NCI-H1417 (cell line): ENCODE data around the gene TYK2.
"Not testable (repeated sequence)": the region's sequence is repeated elsewhere in the genome, so short reads cannot be mapped to it uniquely, and the experiment has no call there.

ENCODE experiments used
- DNase-seq, 3 experiments: peaks; one replicate each; lab custom pipeline; 2025; lab: John Stamatoyannopoulos, UW

Gene TYK2

DNA sequence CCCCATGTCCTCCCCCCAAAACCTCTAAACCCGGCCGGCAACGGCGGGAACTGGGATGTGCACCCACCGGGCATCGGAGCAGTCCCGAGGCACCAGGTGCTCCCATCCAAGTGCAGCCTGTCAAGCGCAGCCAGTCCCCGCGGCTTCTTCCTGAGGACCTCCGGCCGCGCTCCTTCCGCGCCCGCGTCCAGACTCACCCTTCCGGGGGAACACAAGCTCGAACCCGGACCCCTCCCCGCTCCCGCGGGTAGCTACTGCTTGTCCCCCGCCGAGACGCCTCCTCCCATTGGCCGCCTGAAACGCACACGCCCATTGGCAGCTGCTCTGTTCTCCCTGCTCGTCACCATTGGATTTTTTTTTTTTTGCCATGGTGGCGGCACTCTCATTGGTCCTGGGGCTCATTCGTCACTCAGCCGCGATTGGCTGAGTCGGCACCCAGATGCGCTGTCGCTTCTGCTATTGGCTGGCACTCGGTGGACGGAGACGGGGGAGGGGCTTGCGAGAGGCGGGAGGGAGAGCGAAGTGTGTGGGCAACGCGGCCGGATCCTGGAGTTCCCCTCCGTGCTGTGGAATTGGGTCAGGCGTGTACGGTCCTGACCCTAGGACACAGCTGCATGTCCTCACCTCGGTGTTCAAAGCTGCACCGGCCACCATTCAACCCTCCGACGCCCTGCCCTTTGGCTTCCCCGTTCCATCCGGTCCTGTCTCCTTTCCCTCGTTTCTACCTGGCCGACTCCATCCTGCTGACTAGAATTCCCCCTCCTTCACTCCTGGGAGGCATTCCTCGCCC, at the start of gene TYK2:
Gene TYK2, minus strand, starts transcription at position 260 of the 790 bp plus-strand sequence. CDS start 2,166 bp downstream, outside the sequence.
- peak; percentile 94 to 100 (median 99) for DNase-seq

- DNase-seq, result no peak
Measured at GRCh38 chr19:10428996-10429381, 48.6 kb upstream of the TYK2 start.

DNA sequence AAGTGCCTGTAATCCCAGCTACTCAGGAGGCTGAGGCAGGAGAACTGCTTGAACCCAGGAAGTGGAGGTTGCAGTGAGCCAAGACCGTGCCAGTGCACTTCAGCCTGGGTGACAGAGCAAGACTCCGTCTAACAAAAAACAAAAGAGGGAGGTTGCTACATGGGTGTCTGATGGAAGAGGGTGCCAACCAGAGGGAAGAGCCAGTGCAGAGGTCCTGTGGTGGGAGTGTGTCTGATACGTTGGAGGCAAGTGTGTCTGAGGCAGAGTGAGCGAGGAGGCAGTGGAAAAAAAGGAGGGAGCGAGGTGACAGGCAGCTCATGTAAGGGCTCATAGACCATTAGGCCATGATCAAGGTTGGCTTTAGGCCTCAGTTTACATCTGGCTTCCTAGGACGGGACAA, 46.8 kb upstream of the TYK2 start:
- no peak for DNase-seq

- DNase-seq, result peak; percentile 23 to 78 (median 70)
Measured at GRCh38 chr19:10424011-10424637, 43.8 kb upstream of the TYK2 start.

GRCh38 chr19:10422846-10423245, 42.5 kb upstream of the TYK2 start:
- DNase-seq, result no peak

DNA sequence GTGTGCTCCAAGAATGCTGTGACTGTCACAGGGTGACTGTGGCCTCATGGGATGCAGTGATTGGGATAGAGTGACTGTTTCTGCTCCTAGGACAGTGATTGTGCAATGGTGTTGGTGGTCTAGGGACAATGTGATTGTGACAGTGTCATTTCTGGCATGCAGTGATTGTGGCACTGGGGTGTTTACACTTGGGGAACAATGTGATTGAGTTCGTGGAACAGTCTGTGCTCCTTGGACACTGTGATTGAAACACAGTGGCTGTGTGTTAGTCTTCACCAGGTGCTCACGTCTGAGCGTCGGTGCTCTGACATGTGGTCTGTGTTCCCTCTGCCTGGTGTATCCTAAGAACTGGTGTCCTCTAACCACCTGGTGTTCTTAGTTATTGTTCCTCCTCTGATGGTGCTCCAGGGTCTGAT, 41.7 kb upstream of the TYK2 start:
- no peak for DNase-seq

DNA sequence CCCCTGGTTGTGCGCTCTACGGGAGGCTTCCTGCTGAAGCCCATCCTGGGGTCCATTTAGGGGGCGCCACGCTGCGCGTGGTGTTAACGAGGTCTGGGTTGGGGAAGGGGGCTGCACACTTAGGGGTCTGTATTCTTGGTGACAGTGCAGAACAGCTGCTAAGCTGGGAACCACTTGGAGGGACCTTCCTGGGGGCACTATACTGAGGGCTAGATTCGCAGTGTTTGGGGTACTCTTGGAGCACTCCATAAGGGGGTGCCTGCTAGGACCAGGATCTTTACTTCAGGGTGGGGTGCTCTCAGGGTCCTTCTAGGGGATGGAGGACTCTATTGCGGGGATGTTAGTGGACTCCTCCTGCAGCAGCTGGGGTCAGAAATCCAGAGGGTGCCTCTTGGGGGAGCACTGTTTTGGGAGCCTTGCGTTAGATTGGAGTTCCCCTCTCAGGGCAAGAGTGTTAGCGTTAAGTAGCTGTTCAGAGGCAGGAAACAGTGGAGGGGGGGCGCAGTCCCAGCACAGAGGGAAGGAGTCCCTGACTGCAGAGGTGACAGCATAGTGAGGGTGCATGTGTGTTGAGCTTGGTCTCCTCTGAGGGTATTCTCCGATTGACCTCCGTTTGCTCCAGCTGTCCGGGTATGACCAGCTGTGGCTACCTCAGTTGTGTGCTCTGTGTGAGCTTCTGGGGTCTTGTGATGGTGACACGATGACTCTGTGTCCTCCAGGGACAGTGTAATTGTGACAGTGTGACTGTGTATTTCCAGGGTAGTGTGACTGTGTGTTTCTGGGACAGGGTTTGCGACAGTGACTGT, 41.1 kb upstream of the TYK2 start:
- no peak for DNase-seq

GRCh38 chr19:10420444-10421239, 40.3 kb upstream of the TYK2 start, which contains the start of gene PDE4A:
Gene PDE4A, plus strand, starts transcription at chr19:10420538. Its CDS starts 227 bp downstream, at chr19:10420765.
- peak in 2 of 3 experiments; percentile 44 to 63 for DNase-seq

DNA sequence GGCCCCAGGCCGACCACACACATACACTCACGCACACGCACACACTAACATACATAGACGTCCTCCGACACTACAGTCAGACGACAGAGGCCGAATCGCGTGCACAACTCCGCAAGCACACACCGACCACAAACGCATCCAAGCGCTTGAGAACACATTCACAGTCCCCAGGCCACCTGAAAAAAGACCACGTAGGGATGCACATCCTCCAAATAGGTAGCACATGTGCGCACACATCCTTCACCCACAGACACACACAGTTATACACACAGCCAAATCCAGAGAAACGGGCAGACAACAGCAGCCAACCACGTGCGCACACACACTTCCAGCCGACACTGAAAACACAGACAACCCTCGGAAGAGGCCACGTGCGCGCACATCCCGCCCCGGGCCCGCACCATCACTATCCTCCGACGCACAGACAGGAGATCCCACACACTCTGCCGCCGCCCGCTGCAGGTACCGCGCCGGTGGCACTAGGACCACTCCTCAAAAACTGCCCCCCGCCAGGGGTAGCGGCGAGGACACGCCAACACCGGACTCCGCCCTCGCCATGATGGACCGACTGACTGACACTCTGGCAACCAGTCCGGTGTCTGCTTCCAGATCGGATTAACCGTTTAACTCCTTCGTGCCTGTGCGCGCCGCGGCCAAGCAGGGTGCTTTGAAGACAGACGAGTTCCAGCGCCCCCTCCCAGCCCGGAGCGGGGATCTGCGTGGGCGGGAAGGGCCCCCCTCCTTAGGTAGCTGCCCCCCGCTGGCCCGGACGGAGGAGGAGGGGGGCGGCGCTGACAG, 39.5 kb upstream of the TYK2 start:
- DNase-seq, result peak in 2 of 3 experiments; percentile 61 to 69

DNA sequence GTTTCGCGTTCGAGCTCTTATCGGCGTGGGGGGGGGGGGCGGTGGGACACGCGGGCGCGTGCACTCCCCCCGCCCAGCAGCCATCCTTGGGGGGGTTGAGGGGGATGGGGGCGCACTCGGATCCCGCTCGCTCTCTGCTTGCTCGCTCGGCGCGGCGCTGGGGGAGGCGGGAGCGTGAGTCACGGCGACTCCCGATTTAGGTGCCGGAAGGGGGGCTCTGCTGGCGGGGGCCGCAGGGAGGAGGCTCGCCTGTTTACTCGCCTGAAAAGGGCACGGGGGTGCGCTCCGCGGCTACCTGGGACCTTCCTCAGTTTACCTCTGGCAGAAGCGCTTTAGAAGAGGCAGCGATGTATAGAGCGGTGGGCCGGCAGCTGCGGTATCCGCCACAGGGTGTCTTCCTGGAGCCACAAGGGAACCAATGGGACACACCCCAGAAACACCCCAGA, 38.9 kb upstream of the TYK2 start:
- peak in 2 of 3 experiments; percentile 35 to 42 for DNase-seq

DNA sequence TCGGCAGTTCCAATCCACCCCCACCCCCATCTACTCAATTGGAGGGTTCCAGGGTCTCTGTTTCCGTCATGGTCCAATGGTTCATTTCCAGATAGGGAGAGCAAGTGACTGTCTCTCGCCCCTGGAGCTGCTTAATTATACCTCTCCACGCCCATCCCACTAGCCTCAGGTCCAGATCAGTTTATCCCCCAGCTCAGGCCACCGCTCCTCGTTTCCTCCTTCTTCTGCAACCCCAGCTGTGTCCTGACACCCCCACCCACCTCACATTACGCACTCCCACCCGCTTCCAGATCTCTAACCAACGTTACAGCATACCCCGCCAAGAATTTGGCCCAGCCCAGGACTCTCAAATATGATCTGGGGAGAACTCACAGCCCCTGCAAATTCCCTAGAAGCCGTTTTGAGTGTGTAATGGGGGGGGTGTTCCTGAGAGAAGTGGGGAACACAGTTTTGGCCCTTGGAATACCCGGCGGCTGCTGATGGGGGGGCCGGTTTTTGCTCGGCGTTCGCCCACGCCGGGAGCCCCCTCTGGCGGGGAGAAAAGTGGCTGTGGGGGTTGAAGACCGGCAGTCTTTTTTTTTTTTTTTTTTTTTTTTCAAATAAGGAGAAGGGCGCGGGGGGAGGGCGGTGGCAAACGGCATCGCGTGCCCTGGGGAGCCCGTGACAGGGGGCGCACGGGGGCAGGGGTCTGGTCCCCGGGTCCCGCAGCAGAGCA, 38.3 kb upstream of the TYK2 start:
- peak in 2 of 3 experiments; percentile 38 to 53 for DNase-seq

DNA sequence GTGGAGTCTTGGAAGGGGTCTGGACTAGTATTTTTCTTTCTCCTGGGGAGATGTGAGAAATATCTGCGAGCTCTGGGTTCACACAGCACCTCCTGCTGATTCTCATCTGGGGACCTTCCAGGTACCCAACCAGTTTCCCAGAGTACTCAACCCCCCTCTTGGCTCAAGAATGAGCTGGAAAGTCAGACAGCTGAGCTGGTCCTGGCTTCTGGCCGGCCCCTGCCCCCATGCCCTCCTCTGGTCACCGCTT, 37.8 kb upstream of the TYK2 start:
- DNase-seq, result peak in 1 of 3 experiments; percentile 53

- no peak for DNase-seq
Measured at GRCh38 chr19:10417541-10418234, 37.3 kb upstream of the TYK2 start.

- DNase-seq, result peak; percentile 50 to 82 (median 70)
Measured at GRCh38 chr19:10416380-10417257, 36.2 kb upstream of the TYK2 start.

- DNase-seq, result no peak
Measured at GRCh38 chr19:10416083-10416379, 35.7 kb upstream of the TYK2 start.

GRCh38 chr19:10412257-10412977, 32.0 kb upstream of the TYK2 start:
- DNase-seq, result peak in 1 of 3 experiments; percentile 31

DNA sequence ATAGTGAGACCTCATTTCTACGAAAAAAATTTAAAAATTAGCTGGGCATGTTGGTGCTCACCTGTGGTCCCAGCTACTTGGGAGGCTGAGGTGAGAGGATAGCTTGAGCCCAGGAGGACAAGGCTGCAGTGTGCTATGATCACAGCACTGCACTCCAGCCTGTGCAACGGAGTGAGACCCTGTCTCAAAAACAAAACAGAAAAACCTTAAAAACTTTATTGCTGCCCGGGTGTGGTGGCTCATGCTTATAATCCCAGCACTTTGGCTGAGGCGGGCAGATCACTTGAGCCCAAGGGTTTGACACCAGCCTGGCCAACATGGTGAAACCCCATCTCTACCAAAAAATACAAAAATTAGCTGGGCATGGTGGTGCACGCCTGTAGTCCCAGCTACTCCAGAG, 30.9 kb upstream of the TYK2 start:
- not testable (repeated sequence) for DNase-seq
